ENCODE data around the gene TPSAB1. TPM values are rescaled to one million over a fixed set of nuclear protein-coding genes. Genes with fewer than 3 reads are reported as not detected.

TPSAB1 gene
- total RNA-seq, 5 donors from 2014 or later (not counting 1 experiment from before 2014, with no cell fraction given): 0.39 to 1.6 (median 1.2) TPM; not detected in 2

DNA sequence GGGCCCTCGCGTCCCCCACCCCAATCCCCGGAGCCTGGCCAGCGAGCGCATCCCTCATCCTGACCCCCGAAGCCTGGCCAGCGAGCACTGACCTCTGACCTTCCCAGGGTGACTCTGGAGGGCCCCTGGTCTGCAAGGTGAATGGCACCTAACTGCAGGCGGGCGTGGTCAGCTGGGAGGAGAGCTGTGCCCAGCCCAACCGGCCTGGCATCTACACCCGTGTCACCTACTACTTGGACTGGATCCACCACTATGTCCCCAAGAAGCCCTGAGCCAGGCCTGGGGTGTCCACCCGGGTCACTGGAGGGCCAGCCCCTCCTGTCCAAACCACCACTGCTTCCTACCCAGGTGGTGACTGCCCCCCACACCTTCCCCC, 17.7 kb downstream of the TPSAB1 start:
- H3K27me3 Mint-ChIP-seq: peaks cover 19 to 31% of the 10 kb centered on the region in 2 donors
- DNase-seq: no peak
- no peak for ATAC-seq (replicated peaks in 1 of 4)
- Histone ChIP-seq H3K27me3 (replicated peaks in 1 of 2; ENCODE audit: control insufficient read depth in 2 of 2, extremely low read depth in 1 of 2, insufficient read depth in 2 of 2, low read length in 1 of 2) (peaks cover 0 to 68% of the 10 kb centered on the region in 2 experiments), H3K36me3 (ENCODE audit: control insufficient read depth in 2 of 2, extremely low read depth in 1 of 2, insufficient read depth in 1 of 2, low read length in 1 of 2) (no peaks in the 10 kb centered on the region), H3K4me3 (ENCODE audit: control insufficient read depth in 1 of 2, extremely low read depth in 1 of 2, low read length in 1 of 2) (no peak overlapping the region), H3K9me3 (no peaks in the 10 kb centered on the region), H3K27ac (ENCODE audit: low read length) (no peak overlapping the region), H3K4me1 (ENCODE audit: control insufficient read depth in 1 of 2, extremely low read depth in 1 of 2, insufficient read depth in 2 of 2, low read length in 2 of 2) (peaks cover 0 to 10% of the 10 kb centered on the region in 2 experiments)
- no peaks in the 10 kb centered on the region for H3K36me3 Mint-ChIP-seq
- no peaks in the 10 kb centered on the region for H3K9me3 Mint-ChIP-seq
- peaks cover 4 to 5% (median 5%) of the 10 kb centered on the region in 3 donors for H3K4me1 Mint-ChIP-seq
- POLR2A ChIA-PET: no interaction called here
- no peak overlapping the region for H3K27ac Mint-ChIP-seq
- CTCF ChIA-PET: no interaction called here
- WGBS (ENCODE audit: insufficient coverage): 65% methylated on average over 8 of the region's 12 CpGs
- no peak overlapping the region for H3K4me3 Mint-ChIP-seq

DNA sequence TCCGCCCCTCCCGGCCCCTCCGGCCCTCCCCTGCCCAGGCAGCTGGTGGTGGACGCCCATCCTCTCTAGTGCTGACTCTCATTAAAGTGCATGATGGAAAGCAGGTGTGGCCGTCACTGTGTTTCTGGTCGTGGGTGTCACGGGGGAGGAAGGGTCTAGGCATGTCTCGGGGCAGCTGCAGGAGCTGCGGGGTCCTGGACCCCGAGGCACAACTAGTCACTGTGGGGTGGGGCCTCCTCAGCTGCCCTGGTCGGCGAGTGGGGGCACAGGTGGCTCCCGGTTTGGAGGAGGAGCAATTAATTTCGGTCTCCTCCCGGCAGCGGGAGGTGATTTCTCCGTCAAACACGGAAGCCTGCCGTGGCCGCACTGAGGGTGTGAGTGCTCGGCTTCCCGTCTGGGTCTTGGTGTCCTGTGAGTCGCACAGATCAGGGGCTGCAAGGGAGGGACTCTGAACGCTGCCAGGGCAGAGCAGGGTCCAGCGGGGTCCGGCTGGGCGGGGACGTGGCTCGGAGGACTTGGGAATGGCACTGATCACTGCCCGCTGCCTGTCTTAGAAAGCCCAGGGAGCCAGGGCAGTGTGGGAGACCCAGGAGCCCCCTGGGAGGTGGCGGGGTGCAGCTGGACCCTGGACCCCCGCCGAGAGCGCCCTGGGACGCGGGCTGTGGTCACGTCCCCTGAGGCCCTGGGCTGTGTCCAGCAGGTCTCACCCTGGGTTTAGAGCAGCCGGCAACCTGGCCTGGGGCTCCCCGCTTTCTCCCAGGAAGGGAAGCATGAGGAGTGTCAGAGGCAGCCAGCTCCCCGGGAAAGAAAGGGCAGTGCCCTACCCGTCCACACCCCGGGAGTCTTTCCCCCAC, 18.6 kb downstream of the TPSAB1 start:
- Mint-ChIP-seq H3K4me1 (peaks cover 4 to 5% (median 5%) of the 10 kb centered on the region in 3 donors), H3K9me3 (no peaks in the 10 kb centered on the region), H3K27me3 (peaks cover 19 to 31% of the 10 kb centered on the region in 2 donors), H3K36me3 (no peaks in the 10 kb centered on the region), H3K27ac (no peak overlapping the region), H3K4me3 (peak overlapping the region in 2 of 3 donors; percentile 47 to 62)
- POLR2A ChIA-PET: no interaction called here
- no peak overlapping the region for H3K4me3 ChIP-seq (ENCODE audit: control insufficient read depth in 1 of 2, extremely low read depth in 1 of 2, low read length in 1 of 2)
- peak in 1 of 4 experiments; percentile 34 for ATAC-seq (replicated peaks in 1 of 4)
- H3K4me1 ChIP-seq (ENCODE audit: control insufficient read depth in 1 of 2, extremely low read depth in 1 of 2, insufficient read depth in 2 of 2, low read length in 2 of 2): peaks cover 0 to 10% of the 10 kb centered on the region in 2 experiments
- peaks cover 0 to 75% of the 10 kb centered on the region in 2 experiments for H3K27me3 ChIP-seq (replicated peaks in 1 of 2; ENCODE audit: control insufficient read depth in 2 of 2, extremely low read depth in 1 of 2, insufficient read depth in 2 of 2, low read length in 1 of 2)
- no peak overlapping the region for H3K27ac ChIP-seq (ENCODE audit: low read length)
- H3K36me3 ChIP-seq (ENCODE audit: control insufficient read depth in 2 of 2, extremely low read depth in 1 of 2, insufficient read depth in 1 of 2, low read length in 1 of 2): no peaks in the 10 kb centered on the region
- 22% methylated on average over 34 of the region's 42 CpGs for WGBS (ENCODE audit: insufficient coverage)
- DNase-seq: peak in 1 of 35 experiments; percentile 10
- CTCF ChIA-PET: no interaction called here
- no peaks in the 10 kb centered on the region for H3K9me3 ChIP-seq

DNA sequence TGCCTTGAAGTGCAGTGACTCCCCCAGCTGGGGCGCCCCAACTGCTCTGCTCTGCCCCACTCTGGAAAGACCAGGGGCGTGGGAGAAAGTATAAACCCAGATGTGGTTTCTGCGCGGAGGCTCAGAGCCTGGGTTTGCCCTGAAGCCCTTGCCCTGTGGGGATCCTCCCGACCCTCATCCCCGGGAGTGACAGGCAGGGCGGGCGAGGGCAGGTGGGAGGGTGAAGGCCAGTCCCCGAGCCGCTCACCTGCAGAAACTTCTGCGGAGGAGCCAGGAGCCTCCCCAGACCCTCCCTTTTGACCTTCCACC, 19.2 kb downstream of the TPSAB1 start:
- no peak overlapping the region for H3K4me3 ChIP-seq (ENCODE audit: control insufficient read depth in 1 of 2, extremely low read depth in 1 of 2, low read length in 1 of 2)
- no peaks in the 10 kb centered on the region for H3K36me3 ChIP-seq (ENCODE audit: control insufficient read depth in 2 of 2, extremely low read depth in 1 of 2, insufficient read depth in 1 of 2, low read length in 1 of 2)
- Mint-ChIP-seq H3K36me3 (no peaks in the 10 kb centered on the region), H3K9me3 (peaks cover 0 to 3% (median 0%) of the 10 kb centered on the region in 3 donors), H3K4me1 (peaks cover 4 to 5% (median 5%) of the 10 kb centered on the region in 3 donors), H3K4me3 (no peak overlapping the region), H3K27ac (no peak overlapping the region), H3K27me3 (peaks cover 19 to 31% of the 10 kb centered on the region in 2 donors)
- CTCF ChIA-PET: no interaction called here
- H3K27me3 ChIP-seq (replicated peaks in 1 of 2; ENCODE audit: control insufficient read depth in 2 of 2, extremely low read depth in 1 of 2, insufficient read depth in 2 of 2, low read length in 1 of 2): peaks cover 0 to 75% of the 10 kb centered on the region in 2 experiments
- no peak for ATAC-seq (replicated peaks in 1 of 4)
- H3K9me3 ChIP-seq: no peaks in the 10 kb centered on the region
- peaks cover 0 to 10% of the 10 kb centered on the region in 2 experiments for H3K4me1 ChIP-seq (ENCODE audit: control insufficient read depth in 1 of 2, extremely low read depth in 1 of 2, insufficient read depth in 2 of 2, low read length in 2 of 2)
- POLR2A ChIA-PET: no interaction called here
- no peak for DNase-seq
- whole genome bisulfite sequencing (ENCODE audit: insufficient coverage): 33% methylated on average over 1 of the region's 11 CpGs
- H3K27ac ChIP-seq (ENCODE audit: low read length): no peak overlapping the region

DNA sequence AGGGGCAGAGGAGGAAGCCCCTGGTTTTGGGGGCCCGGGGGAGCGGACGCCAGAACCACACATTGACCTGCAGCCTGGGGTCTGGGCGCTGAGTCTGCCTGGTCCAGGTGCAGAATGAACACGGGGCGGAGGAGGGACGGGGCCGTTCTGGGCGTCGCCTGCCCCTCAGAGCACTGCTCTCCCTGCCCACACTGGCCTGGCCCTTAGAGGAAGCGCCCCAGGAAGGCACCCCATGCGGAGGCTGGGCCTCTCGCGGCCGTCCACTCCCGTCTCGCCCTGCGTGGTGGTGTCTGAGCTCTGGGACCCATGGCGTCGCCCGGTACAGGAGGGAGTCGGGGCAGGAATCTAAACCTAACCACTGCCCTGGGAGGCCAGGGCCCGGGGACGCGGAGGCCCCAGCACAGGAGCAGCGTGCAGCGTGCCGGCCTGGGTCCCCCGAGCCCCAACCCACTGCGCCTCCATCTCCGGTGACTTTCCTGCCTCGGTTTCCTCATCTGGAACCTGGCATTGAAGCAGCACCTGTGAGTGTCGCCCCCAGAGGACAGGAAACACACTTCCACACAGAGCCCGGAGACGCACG, 19.7 kb downstream of the TPSAB1 start:
- Histone ChIP-seq H3K27me3 (replicated peaks in 1 of 2; ENCODE audit: control insufficient read depth in 2 of 2, extremely low read depth in 1 of 2, insufficient read depth in 2 of 2, low read length in 1 of 2) (peaks cover 0 to 75% of the 10 kb centered on the region in 2 experiments), H3K9me3 (no peaks in the 10 kb centered on the region), H3K4me1 (ENCODE audit: control insufficient read depth in 1 of 2, extremely low read depth in 1 of 2, insufficient read depth in 2 of 2, low read length in 2 of 2) (peaks cover 0 to 10% of the 10 kb centered on the region in 2 experiments), H3K27ac (ENCODE audit: low read length) (no peak overlapping the region), H3K36me3 (ENCODE audit: control insufficient read depth in 2 of 2, extremely low read depth in 1 of 2, insufficient read depth in 1 of 2, low read length in 1 of 2) (no peaks in the 10 kb centered on the region), H3K4me3 (ENCODE audit: control insufficient read depth in 1 of 2, extremely low read depth in 1 of 2, low read length in 1 of 2) (no peak overlapping the region)
- H3K9me3 Mint-ChIP-seq: peaks cover 0 to 4% (median 0%) of the 10 kb centered on the region in 3 donors
- ATAC-seq (replicated peaks in 1 of 4) (no peak), DNase-seq (no peak)
- H3K4me1 Mint-ChIP-seq: peaks cover 4 to 5% (median 5%) of the 10 kb centered on the region in 3 donors
- ChIA-PET POLR2A (no interaction called here), CTCF (no interaction called here)
- no peaks in the 10 kb centered on the region for H3K36me3 Mint-ChIP-seq
- H3K4me3 Mint-ChIP-seq: no peak overlapping the region
- 75% methylated on average over 36 of the region's 36 CpGs for WGBS (ENCODE audit: insufficient coverage)
- H3K27me3 Mint-ChIP-seq: peaks cover 18 to 31% of the 10 kb centered on the region in 2 donors
- no peak overlapping the region for H3K27ac Mint-ChIP-seq

DNA sequence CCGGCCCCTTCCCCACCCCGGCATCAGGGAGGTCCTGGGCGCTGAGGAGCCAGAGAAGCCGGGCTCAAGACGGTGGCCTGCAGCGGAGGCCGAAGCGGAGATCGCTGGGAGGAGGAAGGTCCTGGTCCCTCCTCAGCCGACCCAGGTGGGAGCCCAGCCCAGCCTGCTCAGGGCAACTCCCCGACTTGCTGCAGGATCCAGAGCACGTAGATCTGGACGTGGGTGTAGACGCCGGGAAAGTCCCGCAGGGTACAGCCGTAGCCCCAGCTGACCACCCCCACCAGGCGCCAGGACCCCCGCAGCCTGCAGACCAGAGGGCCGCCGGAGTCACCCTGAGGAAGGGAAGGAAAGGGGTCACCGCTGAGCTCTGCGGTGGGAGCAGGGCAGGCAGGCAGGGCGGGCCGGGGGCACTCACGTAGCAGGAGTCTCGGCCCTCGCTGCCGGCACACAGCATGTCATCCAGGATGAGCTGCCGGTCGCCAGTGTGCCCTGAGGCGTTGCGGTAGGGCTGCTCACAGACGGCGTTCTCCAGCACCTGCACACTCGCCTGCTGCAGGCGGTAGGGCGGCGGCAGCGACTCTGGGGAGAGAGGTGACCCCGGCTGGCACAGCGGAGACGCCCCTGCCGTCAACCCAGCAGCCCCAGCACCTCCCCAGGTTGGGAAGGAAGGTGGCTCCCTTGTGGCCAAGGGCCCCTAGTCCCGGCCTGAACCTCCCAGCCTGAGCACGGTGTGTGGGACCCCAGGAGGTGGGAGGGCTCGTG, 20.8 kb downstream of the TPSAB1 start:
- no peak overlapping the region for H3K27ac Mint-ChIP-seq
- ChIA-PET CTCF (no interaction called here), POLR2A (no interaction called here)
- Histone ChIP-seq H3K36me3 (ENCODE audit: control insufficient read depth in 2 of 2, extremely low read depth in 1 of 2, insufficient read depth in 1 of 2, low read length in 1 of 2) (no peaks in the 10 kb centered on the region), H3K9me3 (no peaks in the 10 kb centered on the region), H3K4me3 (ENCODE audit: control insufficient read depth in 1 of 2, extremely low read depth in 1 of 2, low read length in 1 of 2) (no peak overlapping the region), H3K4me1 (ENCODE audit: control insufficient read depth in 1 of 2, extremely low read depth in 1 of 2, insufficient read depth in 2 of 2, low read length in 2 of 2) (peaks cover 0 to 10% of the 10 kb centered on the region in 2 experiments), H3K27ac (ENCODE audit: low read length) (no peak overlapping the region), H3K27me3 (replicated peaks in 1 of 2; ENCODE audit: control insufficient read depth in 2 of 2, extremely low read depth in 1 of 2, insufficient read depth in 2 of 2, low read length in 1 of 2) (peaks cover 0 to 73% of the 10 kb centered on the region in 2 experiments)
- peaks cover 4 to 5% (median 5%) of the 10 kb centered on the region in 3 donors for H3K4me1 Mint-ChIP-seq
- ATAC-seq (replicated peaks in 1 of 4) (peak in 1 of 4 experiments; percentile 34), DNase-seq (no peak)
- no peaks in the 10 kb centered on the region for H3K36me3 Mint-ChIP-seq
- peaks cover 16 to 31% of the 10 kb centered on the region in 2 donors for H3K27me3 Mint-ChIP-seq
- H3K4me3 Mint-ChIP-seq: no peak overlapping the region
- 10% methylated on average over 26 of the region's 47 CpGs for WGBS (ENCODE audit: insufficient coverage)
- H3K9me3 Mint-ChIP-seq: peaks cover 0 to 4% (median 0%) of the 10 kb centered on the region in 3 donors

DNA sequence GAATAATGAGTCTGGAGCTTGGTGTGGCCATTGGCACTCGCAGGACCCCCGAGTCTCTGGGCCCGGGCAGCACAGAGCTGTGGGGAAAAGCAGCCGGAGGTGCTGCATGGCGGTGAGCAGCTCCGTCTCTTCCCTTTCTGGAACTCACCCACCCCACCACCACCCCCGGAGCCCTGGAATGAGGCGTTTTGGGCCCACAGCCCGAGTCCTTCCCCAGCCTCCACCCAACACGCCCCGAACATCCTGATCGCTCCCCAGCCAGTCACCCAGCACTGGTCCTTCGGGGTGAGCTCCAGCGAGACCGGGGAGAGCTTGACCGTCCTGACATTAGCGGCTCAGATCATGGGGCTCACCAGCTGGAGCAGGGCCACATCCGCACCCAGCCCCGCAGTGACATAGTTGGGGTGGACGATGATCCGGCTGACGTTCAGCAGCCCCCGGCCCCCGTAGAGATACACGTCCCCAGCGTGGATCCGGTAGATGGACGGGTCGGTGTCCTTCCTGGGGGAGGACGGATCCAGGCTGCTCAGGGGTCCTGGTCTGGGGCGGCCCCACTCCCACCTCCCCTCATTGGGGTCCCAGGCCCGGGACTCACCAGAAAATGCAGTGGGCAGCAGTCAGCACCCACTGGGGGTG, 21.8 kb downstream of the TPSAB1 start:
- no peak overlapping the region for H3K27ac ChIP-seq (ENCODE audit: low read length)
- H3K27me3 ChIP-seq (replicated peaks in 1 of 2; ENCODE audit: control insufficient read depth in 2 of 2, extremely low read depth in 1 of 2, insufficient read depth in 2 of 2, low read length in 1 of 2): peaks cover 0 to 67% of the 10 kb centered on the region in 2 experiments
- no peak for DNase-seq
- no peak for ATAC-seq (replicated peaks in 1 of 4)
- Mint-ChIP-seq H3K9me3 (peaks cover 0 to 4% (median 0%) of the 10 kb centered on the region in 3 donors), H3K36me3 (no peaks in the 10 kb centered on the region), H3K4me1 (peaks cover 4 to 5% (median 5%) of the 10 kb centered on the region in 3 donors), H3K4me3 (no peak overlapping the region), H3K27ac (no peak overlapping the region), H3K27me3 (peaks cover 10 to 27% of the 10 kb centered on the region in 2 donors)
- peaks cover 0 to 10% of the 10 kb centered on the region in 2 experiments for H3K4me1 ChIP-seq (ENCODE audit: control insufficient read depth in 1 of 2, extremely low read depth in 1 of 2, insufficient read depth in 2 of 2, low read length in 2 of 2)
- POLR2A ChIA-PET: no interaction called here
- 88% methylated on average over 18 of the region's 32 CpGs for WGBS (ENCODE audit: insufficient coverage)
- CTCF ChIA-PET: no interaction called here
- no peak overlapping the region for H3K4me3 ChIP-seq (ENCODE audit: control insufficient read depth in 1 of 2, extremely low read depth in 1 of 2, low read length in 1 of 2)
- H3K9me3 ChIP-seq: no peaks in the 10 kb centered on the region
- H3K36me3 ChIP-seq (ENCODE audit: control insufficient read depth in 2 of 2, extremely low read depth in 1 of 2, insufficient read depth in 1 of 2, low read length in 1 of 2): no peaks in the 10 kb centered on the region

Data from T-cell (primary cell).